Activated CD4-positive, alpha-beta memory T cell treated with anti-CD3 and anti-CD28 coated beads for 36 hours (primary cell): ENCODE measurements around the gene PTEN. TPM values are rescaled to one million over a fixed set of nuclear protein-coding genes. Genes with fewer than 3 reads are reported as not detected.
"Not testable (repeated sequence)": the region's sequence is repeated elsewhere in the genome, so short reads cannot be mapped to it uniquely, and the experiment has no call there.

Experiments used
- CTCF ChIA-PET: fragments of 350-600 bp; sonication (Branson Sonifier 250); formaldehyde crosslinking; loops from one replicate; lab custom pipeline; 2021; ENCODE audit warnings: antibody characterized with exemption, inconsistent platforms; lab: Charles Lee
- POLR2A ChIA-PET: fragments of 350-600 bp; sonication (Branson Sonifier 250); formaldehyde crosslinking; loops from one replicate; lab custom pipeline; 2021; ENCODE audit warnings: antibody characterized with exemption; lab: Charles Lee
- DNase-seq: peaks from one replicate; pipeline ENCODE4 v3.0.0-alpha.2; 2020
- H3K27ac Mint-ChIP-seq: one replicate; pipeline ENCODE4 v1.8.0; 2021; ENCODE audit warnings: mixed read lengths
- H3K27me3 Mint-ChIP-seq: one replicate; pipeline ENCODE4 v1.8.0; 2021; ENCODE audit warnings: mixed read lengths
- H3K36me3 Mint-ChIP-seq: one replicate; pipeline ENCODE4 v1.8.0; 2021; ENCODE audit warnings: mixed read lengths
- H3K4me1 Mint-ChIP-seq: one replicate; pipeline ENCODE4 v1.8.0; 2021; ENCODE audit warnings: low read depth, mixed read lengths
- H3K4me3 Mint-ChIP-seq: one replicate; pipeline ENCODE4 v1.8.0; 2021; ENCODE audit warnings: mild to moderate bottlenecking, mixed read lengths
- H3K9me3 Mint-ChIP-seq: one replicate; pipeline ENCODE4 v1.8.0; 2021; ENCODE audit warnings: mixed read lengths
- intact Hi-C: fragments of 100-400 bp; cut with micrococcal nuclease; formaldehyde crosslinking; loops from one replicate; pipeline ENCODE4 v1.15.1; 2023
- total RNA-seq, 2 experiments: library from RNA; stranded (reverse); gene quantifications; one replicate each; pipeline ENCODE4 v1.2.3, GENCODE V29; 2021

PTEN gene
- total RNA-seq = 10 to 100 TPM; 31.9 to 36.8 TPM

DNA sequence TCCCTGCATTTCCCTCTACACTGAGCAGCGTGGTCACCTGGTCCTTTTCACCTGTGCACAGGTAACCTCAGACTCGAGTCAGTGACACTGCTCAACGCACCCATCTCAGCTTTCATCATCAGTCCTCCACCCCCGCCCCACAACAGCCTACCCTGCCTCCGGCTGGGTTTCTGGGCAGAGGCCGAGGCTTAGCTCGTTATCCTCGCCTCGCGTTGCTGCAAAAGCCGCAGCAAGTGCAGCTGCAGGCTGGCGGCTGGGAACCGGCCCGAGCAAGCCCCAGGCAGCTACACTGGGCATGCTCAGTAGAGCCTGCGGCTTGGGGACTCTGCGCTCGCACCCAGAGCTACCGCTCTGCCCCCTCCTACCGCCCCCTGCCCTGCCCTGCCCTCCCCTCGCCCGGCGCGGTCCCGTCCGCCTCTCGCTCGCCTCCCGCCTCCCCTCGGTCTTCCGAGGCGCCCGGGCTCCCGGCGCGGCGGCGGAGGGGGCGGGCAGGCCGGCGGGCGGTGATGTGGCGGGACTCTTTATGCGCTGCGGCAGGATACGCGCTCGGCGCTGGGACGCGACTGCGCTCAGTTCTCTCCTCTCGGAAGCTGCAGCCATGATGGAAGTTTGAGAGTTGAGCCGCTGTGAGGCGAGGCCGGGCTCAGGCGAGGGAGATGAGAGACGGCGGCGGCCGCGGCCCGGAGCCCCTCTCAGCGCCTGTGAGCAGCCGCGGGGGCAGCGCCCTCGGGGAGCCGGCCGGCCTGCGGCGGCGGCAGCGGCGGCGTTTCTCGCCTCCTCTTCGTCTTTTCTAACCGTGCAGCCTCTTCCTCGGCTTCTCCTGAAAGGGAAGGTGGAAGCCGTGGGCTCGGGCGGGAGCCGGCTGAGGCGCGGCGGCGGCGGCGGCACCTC, at the start of gene PTEN, which contains the start of gene KLLN:
Gene PTEN (plus strand): TSS at position 573 of the 891 bp plus-strand sequence. CDS start 845 bp downstream, outside the sequence.
Gene KLLN (minus strand): TSS at position 481 of the 891 bp plus-strand sequence. CDS start 1,046 bp downstream, outside the sequence.
- H3K4me3 Mint-ChIP-seq = peak within 1 kb of the TSS; percentile 90
- H3K27me3 Mint-ChIP-seq = no peaks in the 10 kb centered on the region
- POLR2A ChIA-PET = interaction anchor here (0.6 to 4.9 kb wide), 10 partner anchors 11 to 719 kb away, joined by 3 to 33 read pairs (median 4); partner anchors contain the start of genes ATAD1 and RNLS
- peak within 1 kb of the TSS; percentile 94 for H3K27ac Mint-ChIP-seq
- peak; percentile 88 for DNase-seq
- intact Hi-C loops = loop anchor here (2.0 to 10.0 kb wide), 7 partner anchors 206 to 1389 kb away; partner anchors contain the start of genes FAS, LIPA and PAPSS2
- H3K36me3 Mint-ChIP-seq = peaks cover 15% of the 10 kb centered on the region
- H3K9me3 Mint-ChIP-seq = no peaks in the 10 kb centered on the region
- CTCF ChIA-PET = interaction anchor here (1.1 to 3.6 kb wide), 11 partner anchors 18 to 690 kb away, joined by 3 to 34 read pairs (median 6); partner anchors contain the start of gene ATAD1
- peaks cover 39% of the 10 kb centered on the region for H3K4me1 Mint-ChIP-seq

DNA sequence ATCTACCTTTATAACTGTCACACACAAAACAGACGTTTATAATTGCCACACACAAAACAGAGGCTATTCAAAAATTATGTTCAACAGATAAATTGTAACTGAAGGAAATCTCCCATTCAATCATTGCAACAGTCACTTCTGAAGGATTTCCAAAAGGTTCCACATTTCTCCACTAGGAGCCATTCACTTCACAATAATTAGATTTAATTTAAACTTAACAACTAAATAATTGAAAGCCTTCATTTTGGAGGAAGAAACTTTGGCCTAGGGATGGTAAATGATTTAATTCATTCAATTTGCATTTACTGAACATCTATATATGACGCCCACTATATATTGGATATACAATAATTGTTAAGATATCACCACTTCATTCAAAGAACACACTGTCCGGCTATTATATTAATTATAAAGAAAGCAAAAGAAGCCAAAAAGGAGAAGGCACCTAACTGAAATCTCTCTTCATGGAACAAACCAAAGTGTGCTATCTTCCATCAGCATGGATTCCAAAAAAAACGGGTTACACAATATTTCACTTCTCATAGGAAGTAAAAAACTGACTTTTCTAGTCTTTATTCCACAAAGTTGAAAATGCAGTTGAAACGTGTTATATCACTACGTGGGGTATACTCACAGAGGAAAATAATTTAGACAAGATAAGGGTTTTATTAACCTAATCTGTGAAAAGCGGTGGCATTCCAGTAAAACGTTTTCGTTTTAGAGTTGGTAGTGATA, 47.1 kb upstream of the PTEN start:
- Mint-ChIP-seq H3K4me3 (peak overlapping the region; percentile 97), H3K36me3 (peaks cover 18% of the 10 kb centered on the region), H3K27me3 (no peaks in the 10 kb centered on the region), H3K9me3 (no peaks in the 10 kb centered on the region), H3K27ac (peak overlapping the region; percentile 98), H3K4me1 (peaks cover 32% of the 10 kb centered on the region)
- CTCF ChIA-PET = no interaction called here
- intact Hi-C loops = loop anchor here (5.0 kb wide), 4 partner anchors 159 to 1346 kb away; partner anchors contain the start of gene PAPSS2
- no peak for DNase-seq
- POLR2A ChIA-PET = no interaction called here

DNA sequence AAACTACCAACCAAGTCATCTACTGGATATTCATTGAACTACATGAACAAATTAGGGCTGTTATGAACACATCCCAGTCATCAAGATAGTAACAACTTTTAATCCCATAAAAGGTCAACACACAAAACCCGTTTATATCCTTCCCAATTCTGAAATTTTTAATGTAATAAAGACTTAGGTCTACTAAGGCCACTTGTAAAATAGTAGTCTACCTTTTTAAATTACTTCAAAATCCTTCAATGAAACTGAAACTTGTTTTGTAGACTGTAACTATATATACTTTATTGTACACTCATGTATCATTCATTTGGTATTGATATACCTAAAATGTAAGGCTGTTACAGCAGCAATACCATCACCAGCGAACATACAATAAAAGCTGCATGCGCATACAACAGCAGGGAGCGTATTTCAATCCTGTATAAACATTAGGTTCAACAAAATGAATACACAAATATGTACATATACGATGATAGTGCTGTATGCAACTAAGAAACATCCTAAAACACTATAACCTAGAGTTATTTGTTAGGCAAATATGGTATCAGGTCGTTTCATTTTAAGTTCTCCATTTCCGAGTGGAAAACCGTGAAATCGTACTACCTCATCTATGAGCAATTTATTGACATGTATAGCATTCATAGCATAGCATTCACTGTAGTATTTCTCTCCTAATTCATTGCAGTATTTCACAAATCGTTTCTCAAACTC, 46.4 kb upstream of the PTEN start:
- H3K9me3 Mint-ChIP-seq = no peaks in the 10 kb centered on the region
- H3K27me3 Mint-ChIP-seq = no peaks in the 10 kb centered on the region
- ChIA-PET POLR2A (interaction anchor here (1.5 to 2.2 kb wide), 3 partner anchors 12 to 273 kb away, joined by 3 to 33 read pairs (median 21); partner anchors contain the start of genes KLLN and PTEN), CTCF (interaction anchor here (1.5 kb wide), 1 partner anchor 49 kb away, joined by 4 read pairs; no protein-coding TSS in a partner anchor)
- no peak for DNase-seq
- intact Hi-C loops = loop anchor here (5.0 kb wide), 4 partner anchors 160 to 1345 kb away; partner anchors contain the start of gene PAPSS2
- H3K36me3 Mint-ChIP-seq = peaks cover 11% of the 10 kb centered on the region
- H3K4me3 Mint-ChIP-seq = peak overlapping the region; percentile 97
- H3K4me1 Mint-ChIP-seq = peaks cover 29% of the 10 kb centered on the region
- peak overlapping the region; percentile 98 for H3K27ac Mint-ChIP-seq

DNA sequence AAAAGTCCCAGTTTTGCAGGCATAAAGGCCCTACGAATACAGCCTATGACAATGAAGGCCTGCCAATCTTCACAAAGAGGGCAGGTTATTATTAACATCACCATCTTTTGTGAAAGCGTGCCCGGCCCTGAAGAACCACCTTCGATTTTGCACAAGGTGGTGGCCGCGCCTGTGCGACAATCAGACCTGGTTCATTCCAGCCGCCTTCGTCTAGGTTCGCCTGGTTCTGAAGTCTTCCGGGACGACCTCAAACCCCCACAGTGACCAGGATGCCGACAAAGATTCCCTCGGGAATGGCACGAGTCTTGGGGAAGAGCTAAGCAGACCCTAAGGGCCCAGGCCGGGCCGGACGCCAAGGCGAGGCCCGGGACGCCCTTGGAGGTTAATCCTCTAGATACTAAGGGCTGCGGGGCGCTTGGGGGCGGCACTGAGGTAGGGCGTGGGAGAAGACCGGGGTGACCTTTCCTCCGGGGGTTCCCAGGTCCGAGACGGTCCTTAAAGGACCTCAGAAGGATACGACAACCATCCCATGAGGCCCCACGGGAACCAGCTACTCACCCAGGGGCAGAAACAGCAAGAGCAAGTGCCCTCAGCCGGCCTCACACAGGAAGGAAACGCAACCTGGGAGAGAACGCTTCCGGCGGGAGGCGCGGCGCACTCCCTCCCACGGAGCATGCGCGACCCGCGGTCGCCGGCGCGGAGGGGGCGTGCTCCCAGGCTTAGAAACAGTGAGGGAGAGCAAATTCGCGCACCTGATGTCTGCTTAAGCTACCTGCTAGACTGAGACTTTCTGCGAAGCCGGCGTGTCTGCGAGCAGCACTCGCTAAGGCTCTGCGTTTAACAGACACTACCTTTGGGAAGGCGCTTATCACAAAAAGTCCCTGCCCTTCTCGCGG, 45.6 kb upstream of the PTEN start, which contains the start of gene ATAD1:
Gene ATAD1 (minus strand): TSS at position 618 of the 896 bp plus-strand sequence. CDS start 3,627 bp downstream, outside the sequence.
- Mint-ChIP-seq H3K27me3 (no peaks in the 10 kb centered on the region), H3K36me3 (peaks cover 9% of the 10 kb centered on the region), H3K4me1 (peaks cover 29% of the 10 kb centered on the region), H3K9me3 (no peaks in the 10 kb centered on the region), H3K4me3 (peak within 1 kb of the TSS; percentile 97), H3K27ac (peak within 1 kb of the TSS; percentile 98)
- intact Hi-C loops = loop anchor here (1.0 to 5.0 kb wide), 6 partner anchors 44 to 1344 kb away; partner anchors contain the start of gene PAPSS2
- ChIA-PET POLR2A (interaction anchor here (0.7 to 2.2 kb wide), 7 partner anchors 11 to 462 kb away, joined by 3 to 33 read pairs (median 4); partner anchors contain the start of genes KLLN and PTEN), CTCF (interaction anchor here (0.7 to 2.4 kb wide), 11 partner anchors 9 to 765 kb away, joined by 3 to 13 read pairs (median 5); partner anchors contain the start of genes KLLN, PTEN and RNLS)
- peak; percentile 93 for DNase-seq

DNA sequence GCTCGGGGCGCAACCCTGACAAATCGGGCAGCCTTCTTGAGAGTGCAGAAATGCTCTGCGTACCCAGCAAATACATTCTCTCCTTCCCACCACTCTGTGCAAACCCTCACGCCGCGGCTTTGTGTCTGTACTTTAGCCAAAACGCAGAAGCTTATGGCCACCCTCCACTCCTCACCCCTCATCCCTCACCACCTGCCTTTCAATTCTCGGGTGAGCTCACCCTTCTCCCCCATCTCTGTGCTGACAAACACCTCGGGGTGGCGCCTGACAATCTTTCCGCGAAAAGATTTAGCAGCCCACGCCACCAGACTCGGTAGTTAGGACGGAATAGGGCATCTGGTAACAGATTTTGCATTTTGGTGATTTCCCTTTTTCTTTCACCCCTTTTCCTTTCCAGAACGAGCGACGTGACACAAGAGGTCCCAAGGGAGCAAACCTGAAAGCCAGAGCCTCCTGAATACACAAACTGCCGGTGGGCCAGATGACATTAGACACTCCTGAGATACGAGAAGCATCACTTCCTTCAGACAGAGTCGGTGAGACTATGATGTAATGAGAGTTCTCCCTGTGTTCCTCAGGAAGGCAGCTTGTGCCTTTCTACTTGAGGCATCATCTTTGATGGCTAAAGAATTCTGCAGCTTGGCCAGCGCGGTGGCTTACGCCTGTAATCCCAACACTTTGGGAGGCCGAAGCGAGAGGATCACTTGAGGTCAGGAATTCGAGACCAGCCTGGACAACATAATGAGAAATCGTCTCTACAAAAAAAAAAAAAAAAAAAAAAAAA, 44.7 kb upstream of the PTEN start:
- H3K4me1 Mint-ChIP-seq = peaks cover 29% of the 10 kb centered on the region
- POLR2A ChIA-PET = interaction anchor here (0.8 to 2.2 kb wide), 6 partner anchors 10 to 453 kb away, joined by 3 to 33 read pairs (median 4); partner anchors contain the start of genes KLLN and PTEN
- peak; percentile 81 for DNase-seq
- intact Hi-C loops = loop anchor here (1.0 to 5.0 kb wide), 6 partner anchors 44 to 1344 kb away; partner anchors contain the start of gene PAPSS2
- CTCF ChIA-PET = interaction anchor here (0.7 to 2.4 kb wide), 13 partner anchors 8 to 765 kb away, joined by 3 to 13 read pairs (median 5); partner anchors contain the start of genes KLLN, PTEN and RNLS
- H3K27ac Mint-ChIP-seq = peak overlapping the region; percentile 98
- peak overlapping the region; percentile 97 for H3K4me3 Mint-ChIP-seq
- no peaks in the 10 kb centered on the region for H3K27me3 Mint-ChIP-seq
- H3K36me3 Mint-ChIP-seq = peaks cover 8% of the 10 kb centered on the region
- no peaks in the 10 kb centered on the region for H3K9me3 Mint-ChIP-seq

DNA sequence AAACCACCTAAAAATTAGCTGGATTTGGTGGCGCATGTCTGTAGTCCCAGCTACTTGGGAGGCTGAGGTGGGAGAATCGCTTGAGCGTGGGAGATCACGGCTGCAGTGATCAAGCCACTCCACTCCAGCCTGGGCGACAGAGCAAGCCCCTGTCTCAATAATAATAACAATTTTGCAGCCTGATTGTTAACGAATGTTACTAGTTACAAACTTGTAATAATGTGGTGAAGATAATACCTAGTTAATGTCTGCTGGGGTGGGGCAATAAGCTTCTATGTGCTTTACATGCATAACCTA, 44.2 kb upstream of the PTEN start:
- CTCF ChIA-PET = interaction anchor here (1.4 to 2.4 kb wide), 7 partner anchors 14 to 734 kb away, joined by 3 to 13 read pairs (median 8); partner anchors contain the start of genes KLLN and PTEN
- H3K27ac Mint-ChIP-seq = no peak overlapping the region

DNA sequence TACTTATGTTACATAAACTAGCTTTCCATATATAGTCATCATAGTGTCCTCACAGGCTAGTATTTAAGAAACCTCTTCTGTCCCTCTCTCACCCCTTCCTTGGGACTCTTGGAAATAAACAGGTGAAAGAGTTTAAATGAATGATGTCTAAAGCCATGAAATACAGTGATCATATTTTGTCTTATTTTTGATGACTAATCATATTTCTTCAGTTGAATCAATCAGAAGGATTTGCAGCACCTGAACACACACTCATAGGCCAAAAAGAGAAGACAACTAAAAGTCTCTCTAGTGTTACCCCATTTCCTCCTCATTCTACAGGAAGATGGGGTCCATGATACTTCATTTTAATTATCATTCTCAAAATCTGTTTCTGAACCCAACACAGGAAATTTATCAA, 36.8 kb upstream of the PTEN start:
- ChIA-PET POLR2A (no interaction called here), CTCF (interaction anchor here (1.0 kb wide), 1 partner anchor 8 kb away, joined by 5 read pairs; the partner anchor contains the start of gene ATAD1)
- no peak for DNase-seq
- Mint-ChIP-seq H3K9me3 (no peaks in the 10 kb centered on the region), H3K4me3 (no peak overlapping the region), H3K4me1 (peaks cover 38% of the 10 kb centered on the region), H3K27ac (no peak overlapping the region), H3K27me3 (peaks cover 2% of the 10 kb centered on the region), H3K36me3 (peaks cover 3% of the 10 kb centered on the region)
- intact Hi-C loops = no loop called here

More for the DNA sequence above, 44.2 kb upstream of the PTEN start:
- Mint-ChIP-seq H3K4me3 (peak overlapping the region; percentile 17), H3K27me3 (no peaks in the 10 kb centered on the region), H3K9me3 (no peaks in the 10 kb centered on the region), H3K4me1 (peaks cover 28% of the 10 kb centered on the region), H3K36me3 (peaks cover 7% of the 10 kb centered on the region)
- POLR2A ChIA-PET = interaction anchor here (0.8 to 2.2 kb wide), 4 partner anchors 10 to 44 kb away, joined by 3 to 33 read pairs (median 12); partner anchors contain the start of genes KLLN and PTEN
- no peak for DNase-seq
- intact Hi-C loops = loop anchor here (5.0 kb wide), 4 partner anchors 162 to 1343 kb away; partner anchors contain the start of gene PAPSS2

DNA sequence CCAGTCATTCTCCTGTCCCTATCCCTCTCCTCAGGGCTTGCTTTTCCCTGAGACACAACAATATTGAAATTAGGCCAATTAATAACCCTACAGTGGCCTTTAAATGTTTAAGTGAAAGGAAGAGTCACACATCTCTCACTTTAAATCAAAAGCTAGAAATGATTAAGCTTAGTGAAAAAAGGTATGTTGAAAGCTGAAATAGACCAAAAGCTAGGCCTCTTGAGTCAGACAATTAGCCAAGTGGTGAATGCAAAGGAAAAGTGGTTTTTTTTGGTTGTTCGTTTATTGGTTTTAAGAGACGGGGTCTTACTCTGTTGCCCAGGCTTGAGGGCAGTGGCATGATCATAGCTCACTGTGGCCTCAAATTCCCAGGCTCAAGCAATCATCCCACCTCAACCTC, 35.7 kb upstream of the PTEN start:
- Mint-ChIP-seq H3K27me3 (peaks cover 2% of the 10 kb centered on the region), H3K4me1 (peaks cover 38% of the 10 kb centered on the region), H3K9me3 (no peaks in the 10 kb centered on the region), H3K36me3 (peaks cover 3% of the 10 kb centered on the region), H3K27ac (no peak overlapping the region), H3K4me3 (no peak overlapping the region)
- CTCF ChIA-PET = no interaction called here
- intact Hi-C loops = no loop called here
- no peak for DNase-seq
- POLR2A ChIA-PET = interaction anchor here (0.6 to 3.6 kb wide), 4 partner anchors 9 to 587 kb away, joined by 3 to 21 read pairs (median 4); partner anchors contain the start of gene ATAD1

DNA sequence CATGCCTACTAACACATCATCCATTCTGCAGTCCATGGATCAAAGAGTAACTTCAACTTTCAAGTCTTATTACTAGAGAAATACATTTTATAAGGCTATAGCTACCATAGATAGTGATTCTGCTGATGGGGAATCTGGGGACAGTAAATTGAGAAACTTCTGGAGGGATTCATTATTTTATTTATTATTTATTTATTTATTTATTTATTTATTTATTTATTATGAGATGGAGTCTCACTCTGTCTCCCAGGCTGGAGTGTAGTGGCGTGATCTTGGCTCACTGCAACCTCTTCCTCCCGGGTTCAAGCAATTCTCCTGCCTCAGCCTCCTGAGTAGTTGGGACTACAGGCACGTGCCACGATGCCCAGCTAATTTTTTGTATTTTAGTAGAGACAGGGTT, 34.4 kb upstream of the PTEN start:
- POLR2A ChIA-PET = interaction anchor here (1.2 to 3.6 kb wide), 2 partner anchors 11 to 262 kb away, joined by 4 to 21 read pairs; partner anchors contain the start of gene ATAD1

More for the DNA sequence above, 34.4 kb upstream of the PTEN start:
- H3K4me3 Mint-ChIP-seq, intact Hi-C loops, DNase-seq, H3K36me3 Mint-ChIP-seq, H3K27ac Mint-ChIP-seq, H3K27me3 Mint-ChIP-seq, H3K9me3 Mint-ChIP-seq: not testable (repeated sequence)
- peaks cover 38% of the 10 kb centered on the region for H3K4me1 Mint-ChIP-seq
- CTCF ChIA-PET = interaction anchor here (1.3 kb wide), 2 partner anchors 34 to 561 kb away, joined by 3 to 4 read pairs; partner anchors contain the start of genes KLLN and PTEN
